IPS-20b (cell line): ENCODE measurements around the gene BRSK2.
"Not testable (repeated sequence)": the region's sequence is repeated elsewhere in the genome, so short reads cannot be mapped to it uniquely, and the experiment has no call there.

Experiments
- H3K27ac ChIP-seq: one replicate; pipeline ENCODE4 v1.5.1; 2013; ENCODE audit warnings: low read length
- H3K27me3 ChIP-seq: 2 replicates; pipeline ENCODE4 v1.6.1; 2013; ENCODE audit warnings: mild to moderate bottlenecking, low read length, inconsistent platforms; ENCODE audit not compliant: insufficient read depth
- H3K36me3 ChIP-seq: 2 replicates; pipeline ENCODE4 v1.6.1; 2013; ENCODE audit warnings: low read depth, mild to moderate bottlenecking, inconsistent platforms, low read length, moderate library complexity; ENCODE audit not compliant: insufficient read depth
- H3K4me1 ChIP-seq: 2 replicates; pipeline ENCODE4 v1.6.1; 2013; ENCODE audit warnings: mild to moderate bottlenecking, control low read depth, inconsistent platforms, low read length, moderate library complexity; ENCODE audit not compliant: insufficient read depth
- H3K4me3 ChIP-seq: 2 replicates; pipeline ENCODE4 v1.5.1; 2013; ENCODE audit warnings: mild to moderate bottlenecking, low read length, inconsistent platforms
- H3K9ac ChIP-seq: 2 replicates; pipeline ENCODE4 v1.6.1; 2013; ENCODE audit warnings: low read depth, mild to moderate bottlenecking, inconsistent platforms, low read length, moderate library complexity
- H3K9me3 ChIP-seq: 2 replicates; pipeline ENCODE4 v1.6.1; 2013; ENCODE audit warnings: mild to moderate bottlenecking, low read depth, low read length, inconsistent platforms; ENCODE audit not compliant: insufficient read depth

The BRSK2 gene

DNA sequence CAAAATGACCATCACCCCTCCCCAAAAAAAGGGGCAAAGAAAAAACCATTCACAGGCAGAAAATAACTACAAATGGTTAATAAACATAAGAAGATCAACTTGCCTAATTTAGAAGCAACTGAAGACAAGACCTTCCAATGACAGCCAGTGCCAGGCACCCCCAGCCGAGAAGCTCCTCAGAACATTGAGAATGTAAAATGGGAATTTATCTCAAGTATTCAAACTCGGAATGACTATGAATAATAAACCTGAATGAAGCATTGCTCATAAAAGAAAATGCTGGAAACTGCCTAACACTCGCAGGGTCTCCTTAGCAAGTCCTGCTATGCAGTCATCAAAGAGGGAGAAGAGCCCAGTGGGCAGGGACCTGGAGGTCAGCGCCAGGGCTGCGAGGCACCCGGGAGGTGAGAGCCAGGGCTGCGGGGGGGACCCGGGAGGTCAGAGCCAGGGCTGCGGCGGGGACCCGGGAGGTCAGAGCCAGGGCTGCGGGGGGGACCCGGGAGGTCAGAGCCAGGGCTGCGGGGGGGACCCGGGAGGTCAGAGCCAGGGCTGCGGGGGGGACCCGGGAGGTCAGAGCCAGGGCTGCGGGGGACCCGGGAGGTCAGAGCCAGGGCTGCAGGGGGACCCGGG lies 120.0 kb downstream of the BRSK2 start:
- H3K4me3 ChIP-seq: no peak overlapping the region
- H3K9me3 ChIP-seq: no peaks in the 10 kb centered on the region
- H3K4me1 ChIP-seq: peaks cover 3% of the 10 kb centered on the region; the same call in 1 of the 2 replicates
- H3K27ac ChIP-seq: no peak overlapping the region
- H3K36me3 ChIP-seq: no peaks in the 10 kb centered on the region
- no peak overlapping the region for H3K9ac ChIP-seq
- H3K27me3 ChIP-seq: no peaks in the 10 kb centered on the region

DNA sequence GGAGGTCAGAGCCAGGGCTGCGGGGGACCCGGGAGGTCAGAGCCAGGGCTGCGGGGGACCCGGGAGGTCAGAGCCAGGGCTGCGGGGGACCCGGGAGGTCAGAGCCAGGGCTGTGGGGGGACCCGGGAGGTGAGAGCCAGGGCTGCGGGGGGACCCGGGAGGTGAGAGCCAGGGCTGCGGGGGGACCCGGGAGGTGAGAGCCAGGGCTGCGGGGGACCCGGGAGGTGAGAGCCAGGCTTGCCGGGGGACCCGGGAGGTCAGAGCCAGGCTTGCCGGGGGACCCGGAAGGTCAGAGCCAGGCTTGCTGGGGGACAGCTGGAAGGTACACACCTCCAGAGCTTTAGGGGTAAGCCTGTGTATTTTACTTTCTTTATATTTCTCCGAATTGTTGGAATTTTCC lies 120.6 kb downstream of the BRSK2 start:
- H3K4me1 ChIP-seq, H3K27ac ChIP-seq, H3K9ac ChIP-seq, H3K4me3 ChIP-seq, H3K36me3 ChIP-seq, H3K9me3 ChIP-seq, H3K27me3 ChIP-seq: not testable (repeated sequence)

DNA sequence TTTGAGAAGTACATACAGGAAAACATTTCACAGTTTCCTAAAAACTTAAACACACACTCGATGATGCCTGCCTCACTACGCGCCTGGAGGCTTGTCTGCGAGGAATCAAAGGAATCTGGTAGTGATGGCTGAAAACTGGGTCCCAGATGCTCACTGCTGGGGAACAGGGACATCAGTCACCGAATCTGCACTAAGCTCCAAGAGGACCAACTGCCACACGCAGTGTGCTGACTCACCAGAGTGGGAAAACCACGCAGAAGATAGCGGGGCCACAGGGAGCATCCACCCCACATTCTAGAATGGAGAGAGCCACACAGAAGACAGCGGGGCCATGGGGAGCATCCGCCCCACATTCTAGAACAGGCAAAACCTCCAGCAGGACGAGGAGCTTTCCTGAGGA lies 121.2 kb downstream of the BRSK2 start:
- H3K4me1 ChIP-seq: peaks cover 3% of the 10 kb centered on the region; the same call in 1 of the 2 replicates
- no peak overlapping the region for H3K9ac ChIP-seq
- H3K36me3 ChIP-seq: no peaks in the 10 kb centered on the region
- no peak overlapping the region for H3K4me3 ChIP-seq
- no peak overlapping the region for H3K27ac ChIP-seq
- H3K27me3 ChIP-seq: peaks cover 4% of the 10 kb centered on the region; the same call in 1 of the 2 replicates
- H3K9me3 ChIP-seq: no peaks in the 10 kb centered on the region

DNA sequence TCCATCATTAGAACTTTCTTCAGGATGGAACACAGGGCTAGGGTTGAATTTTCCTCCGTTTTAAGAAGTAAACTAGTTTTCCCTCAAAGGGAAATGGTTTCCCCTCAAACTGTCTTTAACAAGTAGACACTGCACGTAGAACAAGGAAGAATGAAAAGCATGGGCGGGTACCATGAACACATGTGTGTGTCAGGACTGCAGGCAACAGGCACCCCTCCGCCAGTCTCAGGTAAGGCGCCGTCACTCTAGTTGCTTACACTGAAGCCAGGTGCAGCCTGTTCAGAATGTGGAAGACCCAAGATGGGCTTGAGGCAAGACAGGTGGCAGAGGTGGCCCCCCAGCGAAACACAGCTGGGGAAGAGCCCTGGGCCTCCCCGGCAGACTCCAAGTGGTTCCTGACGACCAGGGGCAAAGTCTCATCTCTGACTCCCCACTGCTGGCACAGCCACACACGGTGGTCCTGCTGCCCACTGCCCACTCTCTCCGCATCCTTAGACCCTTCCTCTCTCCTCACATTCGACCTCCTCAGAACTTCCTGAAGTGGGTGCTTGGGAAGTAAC lies 122.3 kb downstream of the BRSK2 start:
- no peak overlapping the region for H3K27ac ChIP-seq
- H3K9me3 ChIP-seq: no peaks in the 10 kb centered on the region

More for the DNA sequence above, 122.3 kb downstream of the BRSK2 start:
- peaks cover 3% of the 10 kb centered on the region; the same call in 1 of the 2 replicates for H3K4me1 ChIP-seq
- no peak overlapping the region for H3K9ac ChIP-seq
- no peak overlapping the region for H3K4me3 ChIP-seq
- H3K27me3 ChIP-seq: peaks cover 4% of the 10 kb centered on the region; the same call in 1 of the 2 replicates
- H3K36me3 ChIP-seq: no peaks in the 10 kb centered on the region
